HCT116 (cell line): Measurements from ENCODE around the gene ESR2. TPM values are rescaled to one million over a fixed set of nuclear protein-coding genes. Genes with fewer than 3 reads are reported as not detected.

ENCODE experiments used
- ATAC-seq: fragments of 200-7000 bp; cut with Tn5 transposase; 2 replicates; pipeline ENCODE4 v1.9.1; 2020; ENCODE audit warnings: mild to moderate bottlenecking, moderate library complexity
- BruUV-seq: library from RNA; stranded (reverse); fragments of 400-500 nt; replicated peaks from 2 replicates; lab custom pipeline; 2021; lab: Mats Ljungman, UMichigan
- CTCF ChIA-PET: fragments of 300-600 bp; sonication (Branson Sonifier 250); formaldehyde crosslinking; loops from one replicate; lab custom pipeline; 2021; ENCODE audit warnings: antibody characterized with exemption; lab: Charles Lee
- POLR2A ChIA-PET: fragments of 300-600, 350-600 bp; sonication (Branson Sonifier 250); formaldehyde crosslinking; loops from one replicate; lab custom pipeline; 2021; ENCODE audit warnings: antibody characterized with exemption; lab: Charles Lee
- RAD21 ChIA-PET, 2 experiments: fragments of 300-600 bp; sonication (Branson Sonifier 250); formaldehyde crosslinking; loops; one replicate each; lab custom pipeline; 2023; ENCODE audit warnings: low total read pairs in 2 of 2; ENCODE audit not compliant: uncharacterized antibody in 2 of 2, unreplicated experiment in 2 of 2, low non-redundant PET in 1 of 2; lab: Charles Lee
- DNase-seq: peaks from one replicate; pipeline ENCODE4 v3.0.0-alpha.2; 2010; ENCODE audit warnings: low read depth, low spot score
- H2AFZ ChIP-seq: fragments of 200-600 bp; shearing (Covaris generic), sonication (generic); 2 replicates; pipeline ENCODE4 v1.6.1; 2017; ENCODE audit warnings: low read depth, mixed run types, mixed read lengths, antibody characterized with exemption, low read length; ENCODE audit not compliant: poor library complexity, severe bottlenecking
- H3K27ac ChIP-seq: 2 replicates; pipeline ENCODE4 v1.5.1; 2012; ENCODE audit warnings: low read depth, low read length
- H3K27me3 ChIP-seq: fragments of 200-600 bp; sonication (generic); 2 replicates; pipeline ENCODE4 v1.6.1; 2016; ENCODE audit warnings: mixed run types, low read length, mixed read lengths; ENCODE audit not compliant: insufficient read depth
- H3K36me3 ChIP-seq, 2 experiments: fragments of 200-500 bp in 1 of 2; fragments of 200-600 bp in 1 of 2; sonication (Bioruptor generic) in 1 of 2; sonication (generic) in 1 of 2; 2 replicates each; pipeline versions ENCODE4 v1.5.1 to v1.6.1; 2014 to 2016; ENCODE audit warnings: low read length in 2 of 2, inconsistent platforms in 1 of 2, mixed read lengths in 1 of 2, mixed run types in 1 of 2; ENCODE audit not compliant: insufficient read depth in 2 of 2, control insufficient read depth in 1 of 2
- H3K4me1 ChIP-seq, 2 experiments: fragments of 200-600 bp in 1 of 2; sonication (generic) in 1 of 2; 2 replicates each; pipeline versions ENCODE4 v1.5.1 to v1.6.1; 2012 to 2017; ENCODE audit warnings: low read length in 2 of 2, inconsistent platforms in 1 of 2, mild to moderate bottlenecking in 1 of 2, mixed read lengths in 1 of 2, mixed run types in 1 of 2, moderate library complexity in 1 of 2; ENCODE audit not compliant: insufficient read depth in 2 of 2, control insufficient read depth in 1 of 2
- H3K4me2 ChIP-seq: fragments of 200-600 bp; sonication (generic); 2 replicates; pipeline ENCODE4 v1.6.1; 2017; ENCODE audit warnings: mixed run types, low read length, mixed read lengths
- H3K4me3 ChIP-seq, 2 experiments: fragments of 200-600 bp in 1 of 2; sonication (generic) in 1 of 2; replicated peaks in 1 of 2; 2 replicates each; pipeline ENCODE4 v1.5.1; 2011 to 2016; ENCODE audit warnings: low read length in 2 of 2, control low read depth in 1 of 2, low read depth in 1 of 2, mild to moderate bottlenecking in 1 of 2, mixed read lengths in 1 of 2, mixed run types in 1 of 2
- H3K79me2 ChIP-seq: fragments of 200-600 bp; sonication (generic); 2 replicates; pipeline ENCODE4 v1.6.1; 2017; ENCODE audit warnings: mild to moderate bottlenecking, mixed run types, low read length, moderate library complexity, mixed read lengths; ENCODE audit not compliant: insufficient read depth
- H3K9ac ChIP-seq: fragments of 200-600 bp; sonication (generic); 2 replicates; pipeline ENCODE4 v1.6.1; 2016; ENCODE audit warnings: low read length, mixed read lengths
- H3K9me2 ChIP-seq: fragments of 200-600 bp; sonication (generic), shearing (Covaris generic); 2 replicates; pipeline ENCODE4 v1.6.1; 2017; ENCODE audit warnings: mixed run types, mild to moderate bottlenecking, moderate library complexity; ENCODE audit not compliant: insufficient read depth
- H3K9me3 ChIP-seq, 2 experiments: fragments of 200-500 bp in 1 of 2; fragments of 200-600 bp in 1 of 2; sonication (Bioruptor generic) in 1 of 2; sonication (generic) in 1 of 2; 2 replicates each; pipeline ENCODE4 v1.6.1; 2014 to 2017; ENCODE audit warnings: low read length in 2 of 2, mixed read lengths in 2 of 2, inconsistent platforms in 1 of 2, low read depth in 1 of 2, mild to moderate bottlenecking in 1 of 2, mixed run types in 1 of 2, moderate library complexity in 1 of 2; ENCODE audit not compliant: control insufficient read depth in 1 of 2, insufficient read depth in 1 of 2
- H4K20me1 ChIP-seq: fragments of 200-600 bp; sonication (generic), shearing (Covaris generic); 2 replicates; pipeline ENCODE4 v1.6.1; 2017; ENCODE audit warnings: mixed run types, mild to moderate bottlenecking, moderate library complexity; ENCODE audit not compliant: insufficient read depth
- CEBPB ChIP-seq: IDR thresholded peaks from 2 replicates; pipeline ENCODE4 v1.6.1; 2012; ENCODE audit warnings: low read depth
- EGR1 ChIP-seq: IDR thresholded peaks from 2 replicates; pipeline ENCODE4 v1.6.1; 2012; ENCODE audit warnings: low read depth
- POLR2A ChIP-seq: IDR thresholded peaks from 2 replicates; pipeline ENCODE4 v1.7.0; 2011; ENCODE audit warnings: borderline replicate concordance; ENCODE audit not compliant: insufficient read depth, insufficient read length; ENCODE audit errors: extremely low read depth
- POLR2AphosphoS5 ChIP-seq: IDR thresholded peaks from 2 replicates; pipeline ENCODE4 v1.6.1; 2011; ENCODE audit warnings: mild to moderate bottlenecking, low read depth, low read length, moderate library complexity
- RAD21 ChIP-seq: IDR thresholded peaks from 2 replicates; pipeline ENCODE4 v1.6.1; 2012; ENCODE audit warnings: low read depth, mild to moderate bottlenecking
- SIN3A ChIP-seq: IDR thresholded peaks from 2 replicates; pipeline ENCODE4 v1.6.1; 2012; ENCODE audit warnings: low read depth
- ZFX ChIP-seq: fragments of 450-650 bp; IDR thresholded peaks from 2 replicates; pipeline ENCODE4 v1.6.1; 2017
- intact Hi-C: fragments of 100-400 bp; cut with micrococcal nuclease; formaldehyde crosslinking; loops from 2 replicates; pipeline ENCODE4 v1.10.0; 2022
- total RNA-seq: library from RNA; stranded (reverse); gene quantifications from one replicate; pipeline ENCODE4 v1.2.1, GENCODE V29; 2021; ENCODE audit not compliant: unreplicated experiment
- TF ChIP-seq, protein P1 (sequence below), 3 experiments: fragments of 200-600 bp in 1 of 3; sonication (generic) in 1 of 3; IDR thresholded peaks in 2 of 3; conservative IDR thresholded peaks in 1 of 3; 2 replicates each; pipeline ENCODE4 v1.5.1; 2012 to 2017; ENCODE audit warnings: low read depth in 2 of 3, low read length in 2 of 3, antibody characterized with exemption in 1 of 3, borderline replicate concordance in 1 of 3, control low read depth in 1 of 3, mild to moderate bottlenecking in 1 of 3, mixed read lengths in 1 of 3, mixed run types in 1 of 3, moderate library complexity in 1 of 3; ENCODE audit not compliant: insufficient read depth in 1 of 3
- TF ChIP-seq, protein P2 (sequence below): IDR thresholded peaks from 2 replicates; pipeline ENCODE4 v1.6.1; 2012

ESR2 gene
- total RNA-seq, 1 experiment from 2014 or later, result 0.32 TPM

DNA sequence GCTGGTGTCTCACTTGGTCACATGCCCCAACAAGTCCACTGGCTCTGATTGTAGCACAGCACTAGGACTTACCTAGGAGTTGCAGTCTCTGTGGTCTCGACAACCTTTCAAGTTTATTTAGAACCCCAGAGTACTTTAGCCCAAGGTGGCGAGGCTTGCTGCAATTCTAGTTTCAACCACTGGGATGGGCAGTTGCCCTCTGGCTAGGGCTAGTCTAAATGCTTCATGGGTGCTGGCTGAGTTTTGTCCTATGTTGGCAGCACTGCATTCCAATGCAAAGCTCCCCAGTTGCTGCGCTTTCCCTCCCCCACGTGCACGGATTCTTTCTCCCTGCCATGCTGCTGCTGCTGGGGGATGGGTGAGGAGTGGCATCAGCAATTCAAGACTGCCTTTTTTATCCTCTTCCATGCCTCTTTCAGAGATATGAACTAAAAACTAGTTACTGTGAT lies 233.5 kb downstream of the ESR2 start:
- H3K36me3 ChIP-seq, result no peaks in the 10 kb centered on the region
- H3K4me3 ChIP-seq, result no peak overlapping the region
- no peaks in the 10 kb centered on the region for H3K79me2 ChIP-seq
- no peak overlapping the region for H3K27ac ChIP-seq
- H3K9ac ChIP-seq, result no peak overlapping the region
- no TSS peak for BruUV-seq
- no peak for TF ChIP-seq POLR2AphosphoS5
- TF ChIP-seq CEBPB, result no peak
- TF ChIP-seq RAD21, result peak; percentile 47; the same call in 1 of the 2 replicates
- TF ChIP-seq, protein P1, sequence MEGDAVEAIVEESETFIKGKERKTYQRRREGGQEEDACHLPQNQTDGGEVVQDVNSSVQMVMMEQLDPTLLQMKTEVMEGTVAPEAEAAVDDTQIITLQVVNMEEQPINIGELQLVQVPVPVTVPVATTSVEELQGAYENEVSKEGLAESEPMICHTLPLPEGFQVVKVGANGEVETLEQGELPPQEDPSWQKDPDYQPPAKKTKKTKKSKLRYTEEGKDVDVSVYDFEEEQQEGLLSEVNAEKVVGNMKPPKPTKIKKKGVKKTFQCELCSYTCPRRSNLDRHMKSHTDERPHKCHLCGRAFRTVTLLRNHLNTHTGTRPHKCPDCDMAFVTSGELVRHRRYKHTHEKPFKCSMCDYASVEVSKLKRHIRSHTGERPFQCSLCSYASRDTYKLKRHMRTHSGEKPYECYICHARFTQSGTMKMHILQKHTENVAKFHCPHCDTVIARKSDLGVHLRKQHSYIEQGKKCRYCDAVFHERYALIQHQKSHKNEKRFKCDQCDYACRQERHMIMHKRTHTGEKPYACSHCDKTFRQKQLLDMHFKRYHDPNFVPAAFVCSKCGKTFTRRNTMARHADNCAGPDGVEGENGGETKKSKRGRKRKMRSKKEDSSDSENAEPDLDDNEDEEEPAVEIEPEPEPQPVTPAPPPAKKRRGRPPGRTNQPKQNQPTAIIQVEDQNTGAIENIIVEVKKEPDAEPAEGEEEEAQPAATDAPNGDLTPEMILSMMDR (IDR thresholded peaks at IDR 0.05 in 2 of 3, conservative IDR thresholded peaks at IDR 0.05 in 1 of 3; ENCODE audit: borderline replicate concordance in 1 of 3, insufficient read depth in 1 of 3, low read depth in 2 of 3, low read length in 2 of 3), result peak in 2 of 3 experiments; percentile 73 to 74; a peak in 4 of 6 replicates
- no peak for TF ChIP-seq EGR1
- TF ChIP-seq SIN3A, result no peak
- CTCF ChIA-PET, result interaction anchor here (1.1 to 1.3 kb wide), 2 partner anchors 9 to 235 kb away, joined by 3 read pairs; no protein-coding TSS in a partner anchor
- RAD21 ChIA-PET, result no interaction called here
- H3K27me3 ChIP-seq, result no peaks in the 10 kb centered on the region
- no peaks in the 10 kb centered on the region for H3K9me2 ChIP-seq
- POLR2A ChIA-PET, result no interaction called here
- DNase-seq (peak; percentile 29), ATAC-seq (peak; percentile 97)
- no peaks in the 10 kb centered on the region for H4K20me1 ChIP-seq
- H3K9me3 ChIP-seq, result no peaks in the 10 kb centered on the region
- intact Hi-C loops, result no loop called here
- H2AFZ ChIP-seq, result no peak overlapping the region
- peaks cover 18% of the 10 kb centered on the region in 2 experiments for H3K4me1 ChIP-seq
- H3K4me2 ChIP-seq, result peak overlapping the region; percentile 24

DNA sequence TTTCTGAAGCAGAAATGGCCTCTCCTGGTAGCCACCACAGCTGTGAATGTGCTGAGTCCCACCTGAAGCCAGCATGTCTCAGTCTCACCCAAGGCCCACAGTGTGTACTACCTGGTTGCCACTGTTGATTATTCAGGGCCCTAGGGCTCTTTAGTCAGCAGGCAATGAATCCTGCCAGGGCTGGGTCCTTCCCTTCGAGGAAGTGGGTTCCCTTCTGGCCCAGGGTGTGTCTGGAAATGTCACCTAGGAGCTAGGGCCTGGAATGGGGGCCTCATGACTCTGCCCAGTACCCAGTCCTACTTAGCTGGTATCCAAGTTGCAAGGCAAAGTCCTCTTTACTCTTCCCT lies 234.0 kb downstream of the ESR2 start:
- RAD21 ChIA-PET, result no interaction called here
- intact Hi-C loops, result no loop called here

More for the DNA sequence above, 234.0 kb downstream of the ESR2 start:
- H2AFZ ChIP-seq, result no peak overlapping the region
- ChIA-PET POLR2A (no interaction called here), CTCF (interaction anchor here (1.1 to 1.3 kb wide), 2 partner anchors 10 to 235 kb away, joined by 3 read pairs; no protein-coding TSS in a partner anchor)
- H3K79me2 ChIP-seq, result no peaks in the 10 kb centered on the region
- no TSS peak for BruUV-seq
- no peak overlapping the region for H3K9ac ChIP-seq
- H3K4me1 ChIP-seq, result peaks cover 18% of the 10 kb centered on the region in 2 experiments
- H3K36me3 ChIP-seq, result no peaks in the 10 kb centered on the region
- no peak overlapping the region for H3K27ac ChIP-seq
- H3K27me3 ChIP-seq, result no peaks in the 10 kb centered on the region
- no peak overlapping the region for H3K4me2 ChIP-seq
- no peaks in the 10 kb centered on the region for H4K20me1 ChIP-seq
- no peak overlapping the region for H3K4me3 ChIP-seq
- no peaks in the 10 kb centered on the region for H3K9me2 ChIP-seq
- no peak for DNase-seq
- ATAC-seq, result peak; percentile 18; the same call in 1 of the 2 replicates
- no peaks in the 10 kb centered on the region for H3K9me3 ChIP-seq
- TF ChIP-seq, protein P2, sequence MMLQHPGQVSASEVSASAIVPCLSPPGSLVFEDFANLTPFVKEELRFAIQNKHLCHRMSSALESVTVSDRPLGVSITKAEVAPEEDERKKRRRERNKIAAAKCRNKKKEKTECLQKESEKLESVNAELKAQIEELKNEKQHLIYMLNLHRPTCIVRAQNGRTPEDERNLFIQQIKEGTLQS, result no peak
- TF ChIP-seq EGR1 (no peak), ZFX (no peak), CEBPB (no peak), POLR2A (no peak), SIN3A (no peak), POLR2AphosphoS5 (no peak)
- TF ChIP-seq, protein P1 (IDR thresholded peaks at IDR 0.05 in 2 of 3, conservative IDR thresholded peaks at IDR 0.05 in 1 of 3; ENCODE audit: borderline replicate concordance in 1 of 3, insufficient read depth in 1 of 3, low read depth in 2 of 3, low read length in 2 of 3), result no peak
